HL-60 (cell line): ENCODE results near the gene ADAT3.

Source experiments
- POLR2AphosphoS5 ChIP-seq: IDR thresholded peaks from 2 replicates; pipeline ENCODE4 v1.6.1; 2012; ENCODE audit warnings: low read depth
- TF ChIP-seq, protein P1 (sequence below): IDR thresholded peaks from one replicate; pipeline ENCODE4 v1.5.1; 2011; ENCODE audit warnings: low read length, control low read depth, inconsistent platforms; ENCODE audit not compliant: insufficient read depth
- TF ChIP-seq, protein P2 (sequence below): IDR thresholded peaks from 2 replicates; pipeline ENCODE4 v1.6.1; 2012; ENCODE audit warnings: low read depth; ENCODE audit not compliant: insufficient replicate concordance

DNA sequence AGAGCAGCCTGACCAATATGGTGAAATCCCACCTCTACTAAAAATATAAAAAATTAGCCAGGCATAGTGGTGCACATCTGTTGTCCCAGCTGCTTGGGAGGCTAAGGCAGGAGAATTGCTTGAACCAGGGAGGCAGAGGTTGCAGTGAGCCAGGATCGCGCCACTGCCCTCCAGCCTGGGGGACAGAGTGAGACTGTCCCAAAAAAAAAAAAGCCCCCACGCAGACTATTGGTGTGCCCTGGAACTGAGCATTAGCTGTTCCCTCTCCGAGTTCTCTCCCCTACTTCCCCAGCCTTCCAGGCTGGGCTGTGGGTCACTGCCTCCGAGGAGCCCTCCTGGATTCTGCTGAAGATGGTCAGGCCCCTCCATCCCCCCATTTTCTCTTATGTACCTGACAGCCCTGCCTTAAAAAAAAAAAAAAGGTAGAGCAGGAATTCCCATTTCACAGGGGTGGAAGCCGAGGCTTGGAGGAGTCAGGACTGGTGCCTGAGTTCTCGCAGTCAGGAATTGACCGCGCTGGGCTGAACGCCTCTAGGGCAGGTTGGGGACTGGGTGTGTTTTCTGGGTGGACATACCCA is 1.9 kb downstream of the ADAT3 start:
- no peak for TF ChIP-seq POLR2AphosphoS5
- TF ChIP-seq, protein P1, sequence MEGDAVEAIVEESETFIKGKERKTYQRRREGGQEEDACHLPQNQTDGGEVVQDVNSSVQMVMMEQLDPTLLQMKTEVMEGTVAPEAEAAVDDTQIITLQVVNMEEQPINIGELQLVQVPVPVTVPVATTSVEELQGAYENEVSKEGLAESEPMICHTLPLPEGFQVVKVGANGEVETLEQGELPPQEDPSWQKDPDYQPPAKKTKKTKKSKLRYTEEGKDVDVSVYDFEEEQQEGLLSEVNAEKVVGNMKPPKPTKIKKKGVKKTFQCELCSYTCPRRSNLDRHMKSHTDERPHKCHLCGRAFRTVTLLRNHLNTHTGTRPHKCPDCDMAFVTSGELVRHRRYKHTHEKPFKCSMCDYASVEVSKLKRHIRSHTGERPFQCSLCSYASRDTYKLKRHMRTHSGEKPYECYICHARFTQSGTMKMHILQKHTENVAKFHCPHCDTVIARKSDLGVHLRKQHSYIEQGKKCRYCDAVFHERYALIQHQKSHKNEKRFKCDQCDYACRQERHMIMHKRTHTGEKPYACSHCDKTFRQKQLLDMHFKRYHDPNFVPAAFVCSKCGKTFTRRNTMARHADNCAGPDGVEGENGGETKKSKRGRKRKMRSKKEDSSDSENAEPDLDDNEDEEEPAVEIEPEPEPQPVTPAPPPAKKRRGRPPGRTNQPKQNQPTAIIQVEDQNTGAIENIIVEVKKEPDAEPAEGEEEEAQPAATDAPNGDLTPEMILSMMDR, result no peak
- TF ChIP-seq, protein P2, sequence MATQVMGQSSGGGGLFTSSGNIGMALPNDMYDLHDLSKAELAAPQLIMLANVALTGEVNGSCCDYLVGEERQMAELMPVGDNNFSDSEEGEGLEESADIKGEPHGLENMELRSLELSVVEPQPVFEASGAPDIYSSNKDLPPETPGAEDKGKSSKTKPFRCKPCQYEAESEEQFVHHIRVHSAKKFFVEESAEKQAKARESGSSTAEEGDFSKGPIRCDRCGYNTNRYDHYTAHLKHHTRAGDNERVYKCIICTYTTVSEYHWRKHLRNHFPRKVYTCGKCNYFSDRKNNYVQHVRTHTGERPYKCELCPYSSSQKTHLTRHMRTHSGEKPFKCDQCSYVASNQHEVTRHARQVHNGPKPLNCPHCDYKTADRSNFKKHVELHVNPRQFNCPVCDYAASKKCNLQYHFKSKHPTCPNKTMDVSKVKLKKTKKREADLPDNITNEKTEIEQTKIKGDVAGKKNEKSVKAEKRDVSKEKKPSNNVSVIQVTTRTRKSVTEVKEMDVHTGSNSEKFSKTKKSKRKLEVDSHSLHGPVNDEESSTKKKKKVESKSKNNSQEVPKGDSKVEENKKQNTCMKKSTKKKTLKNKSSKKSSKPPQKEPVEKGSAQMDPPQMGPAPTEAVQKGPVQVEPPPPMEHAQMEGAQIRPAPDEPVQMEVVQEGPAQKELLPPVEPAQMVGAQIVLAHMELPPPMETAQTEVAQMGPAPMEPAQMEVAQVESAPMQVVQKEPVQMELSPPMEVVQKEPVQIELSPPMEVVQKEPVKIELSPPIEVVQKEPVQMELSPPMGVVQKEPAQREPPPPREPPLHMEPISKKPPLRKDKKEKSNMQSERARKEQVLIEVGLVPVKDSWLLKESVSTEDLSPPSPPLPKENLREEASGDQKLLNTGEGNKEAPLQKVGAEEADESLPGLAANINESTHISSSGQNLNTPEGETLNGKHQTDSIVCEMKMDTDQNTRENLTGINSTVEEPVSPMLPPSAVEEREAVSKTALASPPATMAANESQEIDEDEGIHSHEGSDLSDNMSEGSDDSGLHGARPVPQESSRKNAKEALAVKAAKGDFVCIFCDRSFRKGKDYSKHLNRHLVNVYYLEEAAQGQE, result no peak
